ENCODE results near the gene XRCC6.
A peak's percentile ranks its signal among the peaks of the same experiment; 100 is the strongest.
"Not testable (repeated sequence)": the region's sequence is repeated elsewhere in the genome, so short reads cannot be mapped to it uniquely, and the experiment has no call there.

XRCC6 gene

GRCh38 chr22:41682033-41682807 lies 61.1 kb downstream of the XRCC6 start:
- in situ Hi-C loops (cut with MboI; ENCODE audit: low pct_unique_long_range_greater_than_20kb, low sequenced_read_pairs, unreplicated experiment), result no loop called here
- TF ChIP-seq, protein P1, sequence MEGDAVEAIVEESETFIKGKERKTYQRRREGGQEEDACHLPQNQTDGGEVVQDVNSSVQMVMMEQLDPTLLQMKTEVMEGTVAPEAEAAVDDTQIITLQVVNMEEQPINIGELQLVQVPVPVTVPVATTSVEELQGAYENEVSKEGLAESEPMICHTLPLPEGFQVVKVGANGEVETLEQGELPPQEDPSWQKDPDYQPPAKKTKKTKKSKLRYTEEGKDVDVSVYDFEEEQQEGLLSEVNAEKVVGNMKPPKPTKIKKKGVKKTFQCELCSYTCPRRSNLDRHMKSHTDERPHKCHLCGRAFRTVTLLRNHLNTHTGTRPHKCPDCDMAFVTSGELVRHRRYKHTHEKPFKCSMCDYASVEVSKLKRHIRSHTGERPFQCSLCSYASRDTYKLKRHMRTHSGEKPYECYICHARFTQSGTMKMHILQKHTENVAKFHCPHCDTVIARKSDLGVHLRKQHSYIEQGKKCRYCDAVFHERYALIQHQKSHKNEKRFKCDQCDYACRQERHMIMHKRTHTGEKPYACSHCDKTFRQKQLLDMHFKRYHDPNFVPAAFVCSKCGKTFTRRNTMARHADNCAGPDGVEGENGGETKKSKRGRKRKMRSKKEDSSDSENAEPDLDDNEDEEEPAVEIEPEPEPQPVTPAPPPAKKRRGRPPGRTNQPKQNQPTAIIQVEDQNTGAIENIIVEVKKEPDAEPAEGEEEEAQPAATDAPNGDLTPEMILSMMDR (IDR thresholded peaks at IDR 0.05; ENCODE audit: extremely low read depth, insufficient read depth, missing control alignments), result no peak
- peak; percentile 82 for DNase-seq (ENCODE audit: low spot score)

DNA sequence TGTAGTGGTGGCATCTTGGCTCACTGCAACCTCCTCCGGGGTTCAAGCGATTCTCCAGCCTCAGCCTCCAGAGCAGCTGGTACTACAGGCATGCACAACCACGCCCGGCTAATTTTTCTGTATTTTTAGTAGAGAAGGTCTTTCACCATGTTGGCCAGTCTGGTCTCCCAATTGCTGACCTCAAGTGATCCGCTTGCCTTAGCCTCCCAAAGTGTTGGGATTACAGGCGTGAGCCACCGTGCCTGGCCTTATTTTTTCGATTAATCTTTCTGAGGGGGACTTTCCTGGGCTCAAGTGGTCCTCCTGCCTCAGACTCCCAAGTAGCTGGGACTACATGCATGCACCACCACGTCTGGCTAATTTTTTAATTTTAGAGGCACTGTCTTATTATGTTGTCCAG lies 62.0 kb downstream of the XRCC6 start:
- TF ChIP-seq, protein P1 (IDR thresholded peaks at IDR 0.05; ENCODE audit: extremely low read depth, insufficient read depth, missing control alignments), result no peak
- in situ Hi-C loops (cut with MboI; ENCODE audit: low pct_unique_long_range_greater_than_20kb, low sequenced_read_pairs, unreplicated experiment), result no loop called here

DNA sequence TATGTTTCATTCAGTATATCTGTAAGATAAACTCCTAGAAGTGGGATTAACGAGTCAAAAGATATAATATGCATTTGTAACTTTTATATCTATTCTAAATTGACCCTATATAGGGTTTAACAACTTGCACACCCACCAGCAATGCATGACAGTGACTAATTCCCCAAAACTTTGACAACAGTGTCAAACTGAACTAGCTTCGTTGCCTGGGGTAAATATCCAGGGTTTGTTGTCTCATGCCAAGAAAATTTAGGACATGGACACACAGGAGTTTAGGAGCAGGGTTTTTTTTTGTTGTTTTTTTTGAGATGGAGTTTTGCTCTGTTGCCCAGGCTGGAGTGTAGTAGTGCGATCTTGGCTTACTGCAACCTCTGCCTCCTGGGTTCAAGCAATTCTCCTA lies 62.5 kb downstream of the XRCC6 start:
- DNase-seq (ENCODE audit: low spot score), result no peak
- TF ChIP-seq, protein P1 (IDR thresholded peaks at IDR 0.05; ENCODE audit: extremely low read depth, insufficient read depth, missing control alignments), result no peak
- in situ Hi-C loops (cut with MboI; ENCODE audit: low pct_unique_long_range_greater_than_20kb, low sequenced_read_pairs, unreplicated experiment), result no loop called here

More for the DNA sequence above, 62.0 kb downstream of the XRCC6 start:
- no peak for DNase-seq (ENCODE audit: low spot score)

DNA sequence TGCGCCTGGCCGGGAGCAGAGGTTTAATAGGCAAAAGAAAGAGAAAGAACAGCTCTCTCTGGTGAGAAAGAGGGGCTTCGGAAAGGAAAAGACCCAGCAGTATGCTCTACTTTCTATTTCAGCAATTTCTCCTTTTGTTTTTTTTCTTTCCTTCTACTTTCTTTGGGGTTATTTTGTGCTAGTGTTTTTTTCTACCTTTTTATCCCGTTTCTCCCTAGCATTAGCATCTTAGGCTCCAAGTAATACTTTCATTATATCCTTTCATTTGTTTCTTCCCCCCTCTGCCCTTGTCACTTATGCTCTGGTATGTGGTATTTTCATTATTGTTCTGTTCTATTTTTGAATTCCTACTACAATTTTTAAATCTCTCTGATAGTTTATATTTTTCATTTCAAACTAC lies 63.1 kb downstream of the XRCC6 start:
- DNase-seq (ENCODE audit: low spot score), result no peak
- in situ Hi-C loops (cut with MboI; ENCODE audit: low pct_unique_long_range_greater_than_20kb, low sequenced_read_pairs, unreplicated experiment), result no loop called here
- TF ChIP-seq, protein P1 (IDR thresholded peaks at IDR 0.05; ENCODE audit: extremely low read depth, insufficient read depth, missing control alignments), result no peak

DNA sequence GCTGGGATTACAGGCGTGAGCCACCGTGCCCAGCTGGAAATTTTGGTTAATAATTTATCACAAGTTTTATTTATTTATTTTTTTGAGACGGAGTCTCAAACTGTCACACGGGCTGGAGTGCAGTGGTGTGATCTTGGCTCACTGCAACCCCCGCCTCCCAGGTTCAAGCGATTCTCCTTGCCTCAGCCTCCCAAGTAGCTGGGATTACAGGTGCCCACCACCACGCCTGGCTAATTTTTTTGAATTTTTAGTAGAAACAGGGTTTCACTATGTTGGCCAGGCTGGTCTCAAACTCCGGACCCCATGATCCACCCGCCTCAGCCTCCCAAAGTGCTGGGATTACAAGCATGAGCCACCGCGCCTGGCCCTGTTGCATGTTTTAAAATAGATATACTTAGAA lies 65.8 kb downstream of the XRCC6 start:
- in situ Hi-C loops (cut with MboI; ENCODE audit: low pct_unique_long_range_greater_than_20kb, low sequenced_read_pairs, unreplicated experiment); DNase-seq (ENCODE audit: low spot score): not testable (repeated sequence)

DNA sequence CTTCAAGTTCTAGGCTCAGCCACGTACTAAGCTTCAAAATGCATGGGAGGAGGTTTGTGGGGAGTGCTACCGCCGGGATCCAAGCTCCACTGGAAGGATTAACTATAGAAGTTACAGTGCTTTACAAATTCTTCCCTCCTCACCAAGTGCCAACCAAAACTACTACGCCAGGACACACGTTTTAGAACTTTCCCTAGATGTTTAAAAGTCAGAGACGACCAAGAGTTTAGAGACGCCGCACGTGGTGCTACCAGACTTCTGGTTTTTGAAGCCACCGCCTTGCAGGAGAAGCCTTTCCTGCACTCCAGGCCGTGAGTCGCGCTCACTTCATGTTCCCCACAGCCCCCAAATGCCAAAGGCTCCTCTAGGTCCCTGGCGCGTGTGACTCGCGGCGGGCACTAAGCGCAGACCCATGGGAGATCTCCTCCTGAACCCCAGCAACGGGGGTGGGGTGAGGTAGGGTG lies 66.8 kb downstream of the XRCC6 start:
- DNase-seq (ENCODE audit: low spot score), result no peak
- TF ChIP-seq, protein P1 (IDR thresholded peaks at IDR 0.05; ENCODE audit: extremely low read depth, insufficient read depth, missing control alignments), result no peak
- in situ Hi-C loops (cut with MboI; ENCODE audit: low pct_unique_long_range_greater_than_20kb, low sequenced_read_pairs, unreplicated experiment), result no loop called here

- in situ Hi-C loops (cut with MboI; ENCODE audit: low pct_unique_long_range_greater_than_20kb, low sequenced_read_pairs, unreplicated experiment), result no loop called here
- TF ChIP-seq, protein P1 (IDR thresholded peaks at IDR 0.05; ENCODE audit: extremely low read depth, insufficient read depth, missing control alignments), result no peak
- peak; percentile 91 for DNase-seq (ENCODE audit: low spot score)
Measured at GRCh38 chr22:41688365-41689211, 67.5 kb downstream of the XRCC6 start, which contains the start of gene SNU13. Gene SNU13, minus strand, starts transcription at chr22:41688867. Its CDS starts 71 bp downstream, at chr22:41688796.

Measured in GM13977 (cell line).